Liver (tissue), 9 donors: Measurements from ENCODE around the gene HNRNPA2B1. TPM values are rescaled to one million over a fixed set of nuclear protein-coding genes. Genes with fewer than 3 reads are reported as not detected.

Experiments used
- DNase-seq: peaks from one replicate; pipeline ENCODE4 v3.0.0-alpha.2; 2017; ENCODE audit warnings: low spot score
- H3K27ac ChIP-seq, 2 donors: one replicate each; pipeline ENCODE4 v1.7.0; 2013; ENCODE audit warnings: inconsistent platforms in 2 of 2, low read length in 2 of 2, control low read depth in 1 of 2, low read depth in 1 of 2, mild to moderate bottlenecking in 1 of 2
- H3K27me3 ChIP-seq, 4 donors: one replicate each; pipeline versions ENCODE4 v1.6.1 to v1.7.0; 2013; ENCODE audit warnings: low read length in 3 of 4, inconsistent platforms in 1 of 4, mild to moderate bottlenecking in 1 of 4, moderate library complexity in 1 of 4; ENCODE audit not compliant: control insufficient read depth in 4 of 4, insufficient read depth in 4 of 4
- H3K36me3 ChIP-seq, 4 donors: one replicate each; pipeline versions ENCODE4 v1.6.1 to v1.7.0; 2013; ENCODE audit warnings: low read length in 3 of 4, mild to moderate bottlenecking in 3 of 4, low read depth in 1 of 4, moderate library complexity in 1 of 4; ENCODE audit not compliant: control insufficient read depth in 4 of 4, insufficient read depth in 3 of 4
- H3K4me1 ChIP-seq, 4 donors: one replicate each; pipeline versions ENCODE4 v1.6.1 to v1.7.0; 2013; ENCODE audit warnings: low read length in 3 of 4, mild to moderate bottlenecking in 3 of 4, moderate library complexity in 1 of 4; ENCODE audit not compliant: control insufficient read depth in 4 of 4, insufficient read depth in 4 of 4
- H3K4me3 ChIP-seq, 3 donors: one replicate each; pipeline versions ENCODE4 v1.6.1 to v1.7.0; 2013; ENCODE audit warnings: low read length in 3 of 3, control low read depth in 1 of 3, low read depth in 1 of 3, mild to moderate bottlenecking in 1 of 3
- H3K9ac ChIP-seq, 2 donors: one replicate each; pipeline ENCODE4 v1.7.0; 2013; ENCODE audit warnings: low read length in 2 of 2, mild to moderate bottlenecking in 2 of 2, moderate library complexity in 2 of 2, control low read depth in 1 of 2, low read depth in 1 of 2
- H3K9me3 ChIP-seq, 4 donors: one replicate each; pipeline versions ENCODE4 v1.6.1 to v1.7.0; 2013; ENCODE audit warnings: low read length in 3 of 4; ENCODE audit not compliant: control insufficient read depth in 4 of 4
- CTCF ChIP-seq: fragments of 150-350 bp; IDR thresholded peaks from 2 replicates; pipeline ENCODE4 v1.5.1; 2017; ENCODE audit warnings: improper control_type of control experiment, low read depth, low read length; ENCODE audit not compliant: missing input control
- EGR1 ChIP-seq, 2 donors: IDR thresholded peaks; 2 replicates each; pipeline ENCODE4 v1.6.1; 2016 to 2018; ENCODE audit warnings: antibody characterized with exemption in 2 of 2, low read depth in 2 of 2
- FOXA1 ChIP-seq: IDR thresholded peaks from 2 replicates; pipeline ENCODE4 v1.6.1; 2016; ENCODE audit warnings: antibody characterized with exemption
- FOXA2 ChIP-seq: IDR thresholded peaks from 2 replicates; pipeline ENCODE4 v1.6.1; 2016; ENCODE audit warnings: antibody characterized with exemption
- GABPA ChIP-seq, 2 donors: IDR thresholded peaks in 1 of 2; conservative IDR thresholded peaks in 1 of 2; 2 replicates each; pipeline ENCODE4 v1.6.1; 2016; ENCODE audit warnings: antibody characterized with exemption in 2 of 2, mild to moderate bottlenecking in 1 of 2, moderate library complexity in 1 of 2
- HNF4A ChIP-seq, 2 donors: conservative IDR thresholded peaks; 2 replicates each; pipeline ENCODE4 v1.6.1; 2016; ENCODE audit warnings: antibody characterized with exemption in 2 of 2, mild to moderate bottlenecking in 2 of 2
- HNF4G ChIP-seq: IDR thresholded peaks from 2 replicates; pipeline ENCODE4 v1.6.1; 2016; ENCODE audit warnings: antibody characterized with exemption
- JUND ChIP-seq, 2 donors: IDR thresholded peaks; 2 replicates each; pipeline ENCODE4 v1.6.1; 2016; ENCODE audit warnings: antibody characterized with exemption in 2 of 2
- NR2F2 ChIP-seq: IDR thresholded peaks from 2 replicates; pipeline ENCODE4 v1.6.1; 2016; ENCODE audit warnings: antibody characterized with exemption
- RAD21 ChIP-seq, 2 donors: IDR thresholded peaks; 2 replicates each; pipeline ENCODE4 v1.6.1; 2016; ENCODE audit warnings: antibody characterized with exemption in 2 of 2, mild to moderate bottlenecking in 2 of 2
- RXRA ChIP-seq, 2 donors: IDR thresholded peaks; 2 replicates each; pipeline ENCODE4 v1.6.1; 2017 to 2018; ENCODE audit warnings: antibody characterized with exemption in 2 of 2, mild to moderate bottlenecking in 1 of 2
- SP1 ChIP-seq: IDR thresholded peaks from 2 replicates; pipeline ENCODE4 v1.6.1; 2018; ENCODE audit warnings: antibody characterized with exemption, mild to moderate bottlenecking
- TAF1 ChIP-seq: conservative IDR thresholded peaks from 2 replicates; pipeline ENCODE4 v1.6.1; 2016; ENCODE audit warnings: antibody characterized with exemption, mild to moderate bottlenecking
- WGBS: extraction: QIAGEN DNeasy Blood & Tissue Kit; methylation state at CpG from one replicate; pipeline ENCODE4 v1.1.7; 2013; 5-methylcytosine and 5-hydroxymethylcytosine counted together
- polyA plus RNA-seq, 2 donors: library from polyadenylated mRNA; stranded (reverse) in 1 of 2; unstranded in 1 of 2; fragments of 200-250 nt in 1 of 2; fragments of >200 nt in 1 of 2; fragmentation: Nextera tagmentation in 1 of 2; extraction: Ambion mirVana in 1 of 2; gene quantifications; one replicate each; pipeline versions ENCODE4 v1.2.1 to v1.2.3, GENCODE V29; 2013 to 2015
- total RNA-seq, 2 donors: library from RNA; depleted of rRNA; stranded (reverse); fragments of >200 nt; gene quantifications; one replicate each; pipeline ENCODE4 v1.2.3, GENCODE V29; 2014
- TF ChIP-seq, protein P1 (sequence below): IDR thresholded peaks from 2 replicates; pipeline ENCODE4 v1.6.1; 2016; ENCODE audit warnings: antibody characterized with exemption, mild to moderate bottlenecking
- TF ChIP-seq, protein P2 (sequence below): IDR thresholded peaks from 2 replicates; pipeline ENCODE4 v1.6.1; 2016; ENCODE audit warnings: antibody characterized with exemption
- TF ChIP-seq, protein P3 (sequence below): IDR thresholded peaks from 2 replicates; pipeline ENCODE4 v1.6.1; 2016; ENCODE audit warnings: antibody characterized with exemption
- donor health status: healthy.
- donor health status: healthy.
- donor health status: healthy.
- donor health status: healthy.
- donor health status: healthy.

HNRNPA2B1 gene
- total and polyA plus RNA-seq, 4 donors = 128 to 295 (median 181) TPM

GRCh38 chr7:26171601-26172000, 28.9 kb downstream of the HNRNPA2B1 start:
- peaks cover 0 to 4% (median 1%) of the 10 kb centered on the region in 4 donors for H3K4me1 ChIP-seq
- no peaks in the 10 kb centered on the region for H3K27me3 ChIP-seq
- H3K36me3 ChIP-seq = no peaks in the 10 kb centered on the region
- H3K9me3 ChIP-seq = no peaks in the 10 kb centered on the region
- H3K4me3 ChIP-seq = no peak overlapping the region
- no peak for DNase-seq
- TF ChIP-seq JUND (IDR thresholded peaks at IDR 0.05) (no peak), RAD21 (IDR thresholded peaks at IDR 0.05) (no peak), HNF4G (no peak), HNF4A (conservative IDR thresholded peaks at IDR 0.05) (no peak), NR2F2 (no peak), FOXA2 (no peak), RXRA (IDR thresholded peaks at IDR 0.05) (no peak), FOXA1 (no peak), CTCF (no peak), EGR1 (IDR thresholded peaks at IDR 0.05; ENCODE audit: low read depth in 2 of 2) (no peak), GABPA (IDR thresholded peaks at IDR 0.05 in 1 of 2, conservative IDR thresholded peaks at IDR 0.05 in 1 of 2) (no peak), SP1 (no peak), TAF1 (no peak)
- TF ChIP-seq, protein P1, sequence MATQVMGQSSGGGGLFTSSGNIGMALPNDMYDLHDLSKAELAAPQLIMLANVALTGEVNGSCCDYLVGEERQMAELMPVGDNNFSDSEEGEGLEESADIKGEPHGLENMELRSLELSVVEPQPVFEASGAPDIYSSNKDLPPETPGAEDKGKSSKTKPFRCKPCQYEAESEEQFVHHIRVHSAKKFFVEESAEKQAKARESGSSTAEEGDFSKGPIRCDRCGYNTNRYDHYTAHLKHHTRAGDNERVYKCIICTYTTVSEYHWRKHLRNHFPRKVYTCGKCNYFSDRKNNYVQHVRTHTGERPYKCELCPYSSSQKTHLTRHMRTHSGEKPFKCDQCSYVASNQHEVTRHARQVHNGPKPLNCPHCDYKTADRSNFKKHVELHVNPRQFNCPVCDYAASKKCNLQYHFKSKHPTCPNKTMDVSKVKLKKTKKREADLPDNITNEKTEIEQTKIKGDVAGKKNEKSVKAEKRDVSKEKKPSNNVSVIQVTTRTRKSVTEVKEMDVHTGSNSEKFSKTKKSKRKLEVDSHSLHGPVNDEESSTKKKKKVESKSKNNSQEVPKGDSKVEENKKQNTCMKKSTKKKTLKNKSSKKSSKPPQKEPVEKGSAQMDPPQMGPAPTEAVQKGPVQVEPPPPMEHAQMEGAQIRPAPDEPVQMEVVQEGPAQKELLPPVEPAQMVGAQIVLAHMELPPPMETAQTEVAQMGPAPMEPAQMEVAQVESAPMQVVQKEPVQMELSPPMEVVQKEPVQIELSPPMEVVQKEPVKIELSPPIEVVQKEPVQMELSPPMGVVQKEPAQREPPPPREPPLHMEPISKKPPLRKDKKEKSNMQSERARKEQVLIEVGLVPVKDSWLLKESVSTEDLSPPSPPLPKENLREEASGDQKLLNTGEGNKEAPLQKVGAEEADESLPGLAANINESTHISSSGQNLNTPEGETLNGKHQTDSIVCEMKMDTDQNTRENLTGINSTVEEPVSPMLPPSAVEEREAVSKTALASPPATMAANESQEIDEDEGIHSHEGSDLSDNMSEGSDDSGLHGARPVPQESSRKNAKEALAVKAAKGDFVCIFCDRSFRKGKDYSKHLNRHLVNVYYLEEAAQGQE = no peak
- TF ChIP-seq, protein P2, sequence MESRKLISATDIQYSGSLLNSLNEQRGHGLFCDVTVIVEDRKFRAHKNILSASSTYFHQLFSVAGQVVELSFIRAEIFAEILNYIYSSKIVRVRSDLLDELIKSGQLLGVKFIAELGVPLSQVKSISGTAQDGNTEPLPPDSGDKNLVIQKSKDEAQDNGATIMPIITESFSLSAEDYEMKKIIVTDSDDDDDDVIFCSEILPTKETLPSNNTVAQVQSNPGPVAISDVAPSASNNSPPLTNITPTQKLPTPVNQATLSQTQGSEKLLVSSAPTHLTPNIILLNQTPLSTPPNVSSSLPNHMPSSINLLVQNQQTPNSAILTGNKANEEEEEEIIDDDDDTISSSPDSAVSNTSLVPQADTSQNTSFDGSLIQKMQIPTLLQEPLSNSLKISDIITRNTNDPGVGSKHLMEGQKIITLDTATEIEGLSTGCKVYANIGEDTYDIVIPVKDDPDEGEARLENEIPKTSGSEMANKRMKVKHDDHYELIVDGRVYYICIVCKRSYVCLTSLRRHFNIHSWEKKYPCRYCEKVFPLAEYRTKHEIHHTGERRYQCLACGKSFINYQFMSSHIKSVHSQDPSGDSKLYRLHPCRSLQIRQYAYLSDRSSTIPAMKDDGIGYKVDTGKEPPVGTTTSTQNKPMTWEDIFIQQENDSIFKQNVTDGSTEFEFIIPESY = no peak
- TF ChIP-seq, protein P3, sequence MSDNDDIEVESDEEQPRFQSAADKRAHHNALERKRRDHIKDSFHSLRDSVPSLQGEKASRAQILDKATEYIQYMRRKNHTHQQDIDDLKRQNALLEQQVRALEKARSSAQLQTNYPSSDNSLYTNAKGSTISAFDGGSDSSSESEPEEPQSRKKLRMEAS = no peak
- no peak overlapping the region for H3K27ac ChIP-seq
- H3K9ac ChIP-seq = no peak overlapping the region
- WGBS = 96% methylated on average over 2 of the region's 2 CpGs

DNA sequence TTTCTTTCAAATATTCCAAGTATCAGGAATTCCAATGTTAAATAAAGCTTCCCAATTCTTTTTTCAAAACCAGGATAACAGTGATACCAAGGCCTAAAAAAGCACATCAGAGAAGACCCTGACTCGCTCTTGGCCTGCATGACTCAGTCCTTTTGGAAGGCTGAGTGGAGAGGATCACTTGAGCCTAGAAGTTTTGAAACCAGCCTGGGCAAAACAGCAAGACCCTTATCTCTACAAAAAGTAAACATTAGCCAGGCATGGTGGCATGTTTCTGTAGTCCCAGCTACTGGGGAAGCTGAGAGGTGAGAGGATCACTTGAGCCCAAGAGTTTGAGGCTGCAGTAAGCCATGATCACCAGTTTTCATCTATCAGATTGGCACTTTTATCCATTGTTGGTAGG, 29.9 kb downstream of the HNRNPA2B1 start:
- peaks cover 0 to 4% (median 1%) of the 10 kb centered on the region in 4 donors for H3K4me1 ChIP-seq
- no peak overlapping the region for H3K9ac ChIP-seq
- TF ChIP-seq RAD21 (IDR thresholded peaks at IDR 0.05) = no peak
- TF ChIP-seq FOXA2 = no peak
- H3K9me3 ChIP-seq = no peaks in the 10 kb centered on the region
- no peak for DNase-seq
- H3K36me3 ChIP-seq = no peaks in the 10 kb centered on the region
- H3K27me3 ChIP-seq = no peaks in the 10 kb centered on the region
- WGBS = 95% methylated on average over 1 of the region's 1 CpG
- H3K4me3 ChIP-seq = no peak overlapping the region
- no peak overlapping the region for H3K27ac ChIP-seq
